ENCODE results near the gene SLC9B1.
"Not testable (repeated sequence)": the region's sequence is repeated elsewhere in the genome, so short reads cannot be mapped to it uniquely, and the experiment has no call there.

The SLC9B1 gene

GRCh38 chr4:103010804-103011203 lies 8.7 kb downstream of the SLC9B1 start:
- DNase-seq, result no peak

GRCh38 chr4:103008875-103009729 lies 10.4 kb downstream of the SLC9B1 start:
- DNase-seq, result peak; percentile 58

- DNase-seq, result no peak
Observed at GRCh38 chr4:103002551-103002950, 17.0 kb downstream of the SLC9B1 start.

- DNase-seq, result no peak
Observed at GRCh38 chr4:102994803-102995202, 24.7 kb downstream of the SLC9B1 start.

GRCh38 chr4:102993985-102994384 lies 25.5 kb downstream of the SLC9B1 start:
- not testable (repeated sequence) for DNase-seq

- no peak for DNase-seq
Observed at GRCh38 chr4:102988429-102989020, 31.0 kb downstream of the SLC9B1 start.

- DNase-seq, result no peak
Observed at GRCh38 chr4:102981005-102981404, 38.5 kb downstream of the SLC9B1 start.

GRCh38 chr4:102961813-102962212 lies 57.7 kb downstream of the SLC9B1 start:
- DNase-seq, result not testable (repeated sequence)

- no peak for DNase-seq
Observed at GRCh38 chr4:102959496-102959895, 60.0 kb downstream of the SLC9B1 start.

GRCh38 chr4:102945066-102945465 lies 74.4 kb downstream of the SLC9B1 start:
- no peak for DNase-seq

- not testable (repeated sequence) for DNase-seq
Observed at GRCh38 chr4:102938063-102938462, 81.4 kb downstream of the SLC9B1 start.

- DNase-seq, result no peak
Observed at GRCh38 chr4:102935716-102936115, 83.8 kb downstream of the SLC9B1 start.

- not testable (repeated sequence) for DNase-seq
Observed at GRCh38 chr4:102919697-102920096, 99.8 kb downstream of the SLC9B1 start.

GRCh38 chr4:102918859-102919258 lies 100.6 kb downstream of the SLC9B1 start:
- DNase-seq, result no peak

GRCh38 chr4:102901804-102902203 lies 117.7 kb downstream of the SLC9B1 start:
- DNase-seq, result no peak

- not testable (repeated sequence) for DNase-seq
Observed at GRCh38 chr4:102897610-102898009, 121.9 kb downstream of the SLC9B1 start.

- DNase-seq, result not testable (repeated sequence)
Observed at GRCh38 chr4:102896547-102896946, 123.0 kb downstream of the SLC9B1 start.

- DNase-seq, result peak; percentile 72
Observed at GRCh38 chr4:102889866-102890265, 129.6 kb downstream of the SLC9B1 start.

- DNase-seq, result not testable (repeated sequence)
Observed at GRCh38 chr4:102888570-102888969, 130.9 kb downstream of the SLC9B1 start.

GRCh38 chr4:102883278-102883677 lies 136.2 kb downstream of the SLC9B1 start:
- DNase-seq, result no peak

- DNase-seq, result no peak
Observed at GRCh38 chr4:102881343-102881742, 138.2 kb downstream of the SLC9B1 start.

GRCh38 chr4:102878901-102879300 lies 140.6 kb downstream of the SLC9B1 start:
- DNase-seq, result no peak

- not testable (repeated sequence) for DNase-seq
Observed at GRCh38 chr4:102878349-102878748, 141.2 kb downstream of the SLC9B1 start.

- DNase-seq, result not testable (repeated sequence)
Observed at GRCh38 chr4:102877477-102878106, 141.9 kb downstream of the SLC9B1 start.

Data from kidney glomerular epithelial cell (primary cell).